K562 (cell line): ENCODE results near the gene RECQL5. TPM values are rescaled to one million over a fixed set of nuclear protein-coding genes. Genes with fewer than 3 reads are reported as not detected.
A peak's percentile ranks its signal among the peaks of the same experiment; 100 is the strongest.

Experiments
- FOXA1 ChIP-seq: fragments of 450-650 bp; IDR thresholded peaks from 2 replicates; pipeline ENCODE4 v1.6.1; 2016; ENCODE audit warnings: mild to moderate bottlenecking, borderline replicate concordance
- FOXA3 ChIP-seq, 2 experiments: fragments of 450-650 bp in 1 of 2; sonication (generic) in 1 of 2; formaldehyde crosslinking; IDR thresholded peaks in 1 of 2; conservative IDR thresholded peaks in 1 of 2; 2 replicates each; pipeline versions ENCODE4 v1.4.0 to v1.8.0; 2020 to 2022; ENCODE audit warnings: mild to moderate bottlenecking in 2 of 2, missing genetic modification reagents in 1 of 2
- ILF3 ChIP-seq: fragments of 450-650 bp; IDR thresholded peaks from 2 replicates; pipeline ENCODE4 v1.6.1; 2018; ENCODE audit warnings: antibody characterized with exemption, mild to moderate bottlenecking, moderate library complexity, borderline replicate concordance
- ILK ChIP-seq: fragments of 450-650 bp; IDR thresholded peaks from 2 replicates; pipeline ENCODE4 v1.6.1; 2016; ENCODE audit warnings: missing genetic modification characterization, low read depth, mild to moderate bottlenecking, missing compliant biosample characterization, moderate library complexity, borderline replicate concordance
- KAT8 ChIP-seq: fragments of 450-650 bp; IDR thresholded peaks from 2 replicates; pipeline ENCODE4 v1.6.1; 2016; ENCODE audit warnings: low read depth, mild to moderate bottlenecking
- MAFK ChIP-seq: IDR thresholded peaks from 2 replicates; pipeline ENCODE4 v1.6.1; 2011; ENCODE audit warnings: low read length, improper control_type of control experiment
- SNRNP70 ChIP-seq: fragments of 200-400 bp; formaldehyde crosslinking; optimal IDR thresholded peaks from 2 replicates; pipeline ENCODE3; 2017; ENCODE audit warnings: low read depth, low read length
- ZBTB7A ChIP-seq: IDR thresholded peaks from 2 replicates; pipeline ENCODE4 v1.6.1; 2011; ENCODE audit warnings: low read depth, mild to moderate bottlenecking, low read length, moderate library complexity, borderline replicate concordance; ENCODE audit not compliant: control insufficient read depth
- polyA plus RNA-seq, 8 experiments: library from polyadenylated mRNA; depleted of rRNA in 4 of 8; stranded (reverse) in 5 of 8; unstranded in 3 of 8; fragments of >200 nt; fragmentation: Nextera tagmentation in 2 of 8; fragmentation: Illumina TruSeq in 1 of 8; extraction: Ambion mirVana in 2 of 8; extraction: Trizol in 1 of 8; gene quantifications; 2 replicates each; pipeline versions ENCODE4 v1.2.1 to v1.2.3, GENCODE V29; 2011 to 2014; ENCODE audit warnings: inconsistent platforms in 1 of 8, missing spikeins in 1 of 8
- total RNA-seq, 7 experiments: library from RNA; depleted of rRNA in 6 of 7; stranded (reverse); fragments of >200 nt in 6 of 7; fragmentation: Illumina TruSeq in 2 of 7; extraction: Trizol in 2 of 7; gene quantifications; 2 replicates each; pipeline versions ENCODE4 v1.2.1 to v1.2.3, GENCODE V29; 2011 to 2021; ENCODE audit warnings: low replicate concordance in 1 of 7
- TF ChIP-seq, protein P1 (sequence below): IDR thresholded peaks from 2 replicates; pipeline ENCODE4 v1.6.1; 2012; ENCODE audit warnings: low read depth, low read length, improper control_type of control experiment, borderline replicate concordance
- TF ChIP-seq, protein P2 (sequence below): fragments of 450-650 bp; IDR thresholded peaks from 2 replicates; pipeline ENCODE4 v1.6.1; 2016; ENCODE audit warnings: missing biosample characterization, missing genetic modification characterization
- TF ChIP-seq, protein P3 (sequence below): fragments of 250-450 bp; sonication (Bioruptor Pico); IDR thresholded peaks from 2 replicates; pipeline ENCODE4 v1.9.0; 2021; ENCODE audit warnings: mild to moderate bottlenecking, inconsistent platforms
- TF ChIP-seq, protein P4 (sequence below), 2 experiments: fragments of 450-650 bp; IDR thresholded peaks; 2 replicates each; pipeline ENCODE4 v1.6.1; 2016; ENCODE audit warnings: mild to moderate bottlenecking in 2 of 2, borderline replicate concordance in 1 of 2, low read depth in 1 of 2, moderate library complexity in 1 of 2

The RECQL5 gene
- total and polyA plus RNA-seq, 9 of the 15 experiments (the other 6 are each of a cell fraction or from before 2014, with no cell fraction given) = 4.1 to 34.8 (median 16.4) TPM

DNA sequence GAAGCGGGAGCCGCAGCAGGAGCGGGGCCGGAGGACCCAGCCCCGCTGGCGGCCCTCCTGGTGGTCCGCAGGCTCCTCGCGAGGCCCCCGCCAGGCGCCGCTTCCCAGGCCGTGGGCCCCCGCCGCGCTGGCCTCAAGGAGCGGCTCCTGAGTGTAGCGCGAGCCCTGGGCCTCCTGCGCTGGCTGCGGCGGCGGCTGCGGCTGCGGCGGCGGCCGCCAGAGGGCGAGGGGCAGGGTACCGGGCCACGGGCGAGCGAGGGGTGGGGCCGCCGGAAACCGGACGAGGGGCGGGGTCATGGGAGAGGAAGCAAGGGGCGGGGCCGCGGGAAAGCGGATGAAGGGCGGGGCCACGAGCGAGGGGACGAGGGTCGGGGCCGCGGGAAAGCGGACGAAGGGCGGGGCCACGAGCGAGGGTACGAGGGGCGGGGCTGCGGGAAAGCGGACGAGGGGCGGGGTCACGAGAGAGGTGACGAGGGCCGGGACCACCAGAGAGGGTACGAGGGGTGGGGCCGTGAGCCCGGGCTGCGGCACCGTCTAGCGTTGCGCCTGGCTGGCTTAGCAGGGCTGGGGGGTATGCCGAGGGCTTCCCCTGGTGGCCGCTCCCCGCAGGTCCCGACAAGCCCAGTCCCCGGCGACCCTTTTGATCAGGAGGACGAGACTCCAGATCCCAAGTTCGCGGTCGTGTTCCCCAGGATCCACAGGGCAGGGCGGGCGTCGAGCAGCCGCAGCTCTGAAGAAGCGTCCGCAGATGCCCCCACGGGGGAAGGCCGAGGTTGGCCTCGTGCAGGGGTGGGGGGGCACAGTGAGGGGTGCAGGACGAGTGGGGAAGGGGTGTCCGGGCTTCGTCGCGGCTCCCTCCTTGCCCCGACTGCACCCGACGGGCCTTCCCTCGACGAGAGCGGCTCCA is 77.7 kb downstream of the RECQL5 start (continued):
- TF ChIP-seq SNRNP70 (no peak), FOXA1 (no peak), ILK (tag) (no peak), ZBTB7A (peak; percentile 85), KAT8 (no peak), ILF3 (0 out of 2 replicates have a peak, but pooled peaks have one; percentile 52), FOXA3 (CRISPR knock-in tag; conservative IDR thresholded peaks at IDR 0.05 in 1 of 2, IDR thresholded peaks at IDR 0.05 in 1 of 2) (no peak), MAFK (no peak)
- TF ChIP-seq, protein P1, sequence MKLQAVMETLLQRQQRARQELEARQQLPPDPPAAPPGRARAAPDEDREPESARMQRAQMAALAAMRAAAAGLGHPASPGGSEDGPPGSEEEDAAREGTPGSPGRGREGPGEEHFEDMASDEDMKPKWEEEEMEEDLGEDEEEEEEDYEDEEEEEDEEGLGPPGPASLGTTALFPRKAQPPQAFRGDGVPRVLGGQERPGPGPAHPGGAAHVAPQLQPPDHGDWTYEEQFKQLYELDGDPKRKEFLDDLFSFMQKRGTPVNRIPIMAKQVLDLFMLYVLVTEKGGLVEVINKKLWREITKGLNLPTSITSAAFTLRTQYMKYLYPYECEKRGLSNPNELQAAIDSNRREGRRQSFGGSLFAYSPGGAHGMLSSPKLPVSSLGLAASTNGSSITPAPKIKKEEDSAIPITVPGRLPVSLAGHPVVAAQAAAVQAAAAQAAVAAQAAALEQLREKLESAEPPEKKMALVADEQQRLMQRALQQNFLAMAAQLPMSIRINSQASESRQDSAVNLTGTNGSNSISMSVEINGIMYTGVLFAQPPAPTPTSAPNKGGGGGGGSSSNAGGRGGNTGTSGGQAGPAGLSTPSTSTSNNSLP = no peak
- TF ChIP-seq, protein P2, sequence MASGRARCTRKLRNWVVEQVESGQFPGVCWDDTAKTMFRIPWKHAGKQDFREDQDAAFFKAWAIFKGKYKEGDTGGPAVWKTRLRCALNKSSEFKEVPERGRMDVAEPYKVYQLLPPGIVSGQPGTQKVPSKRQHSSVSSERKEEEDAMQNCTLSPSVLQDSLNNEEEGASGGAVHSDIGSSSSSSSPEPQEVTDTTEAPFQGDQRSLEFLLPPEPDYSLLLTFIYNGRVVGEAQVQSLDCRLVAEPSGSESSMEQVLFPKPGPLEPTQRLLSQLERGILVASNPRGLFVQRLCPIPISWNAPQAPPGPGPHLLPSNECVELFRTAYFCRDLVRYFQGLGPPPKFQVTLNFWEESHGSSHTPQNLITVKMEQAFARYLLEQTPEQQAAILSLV (tag) = no peak
- TF ChIP-seq, protein P3, sequence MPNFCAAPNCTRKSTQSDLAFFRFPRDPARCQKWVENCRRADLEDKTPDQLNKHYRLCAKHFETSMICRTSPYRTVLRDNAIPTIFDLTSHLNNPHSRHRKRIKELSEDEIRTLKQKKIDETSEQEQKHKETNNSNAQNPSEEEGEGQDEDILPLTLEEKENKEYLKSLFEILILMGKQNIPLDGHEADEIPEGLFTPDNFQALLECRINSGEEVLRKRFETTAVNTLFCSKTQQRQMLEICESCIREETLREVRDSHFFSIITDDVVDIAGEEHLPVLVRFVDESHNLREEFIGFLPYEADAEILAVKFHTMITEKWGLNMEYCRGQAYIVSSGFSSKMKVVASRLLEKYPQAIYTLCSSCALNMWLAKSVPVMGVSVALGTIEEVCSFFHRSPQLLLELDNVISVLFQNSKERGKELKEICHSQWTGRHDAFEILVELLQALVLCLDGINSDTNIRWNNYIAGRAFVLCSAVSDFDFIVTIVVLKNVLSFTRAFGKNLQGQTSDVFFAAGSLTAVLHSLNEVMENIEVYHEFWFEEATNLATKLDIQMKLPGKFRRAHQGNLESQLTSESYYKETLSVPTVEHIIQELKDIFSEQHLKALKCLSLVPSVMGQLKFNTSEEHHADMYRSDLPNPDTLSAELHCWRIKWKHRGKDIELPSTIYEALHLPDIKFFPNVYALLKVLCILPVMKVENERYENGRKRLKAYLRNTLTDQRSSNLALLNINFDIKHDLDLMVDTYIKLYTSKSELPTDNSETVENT (CRISPR knock-in tag) = no peak
- TF ChIP-seq, protein P4, sequence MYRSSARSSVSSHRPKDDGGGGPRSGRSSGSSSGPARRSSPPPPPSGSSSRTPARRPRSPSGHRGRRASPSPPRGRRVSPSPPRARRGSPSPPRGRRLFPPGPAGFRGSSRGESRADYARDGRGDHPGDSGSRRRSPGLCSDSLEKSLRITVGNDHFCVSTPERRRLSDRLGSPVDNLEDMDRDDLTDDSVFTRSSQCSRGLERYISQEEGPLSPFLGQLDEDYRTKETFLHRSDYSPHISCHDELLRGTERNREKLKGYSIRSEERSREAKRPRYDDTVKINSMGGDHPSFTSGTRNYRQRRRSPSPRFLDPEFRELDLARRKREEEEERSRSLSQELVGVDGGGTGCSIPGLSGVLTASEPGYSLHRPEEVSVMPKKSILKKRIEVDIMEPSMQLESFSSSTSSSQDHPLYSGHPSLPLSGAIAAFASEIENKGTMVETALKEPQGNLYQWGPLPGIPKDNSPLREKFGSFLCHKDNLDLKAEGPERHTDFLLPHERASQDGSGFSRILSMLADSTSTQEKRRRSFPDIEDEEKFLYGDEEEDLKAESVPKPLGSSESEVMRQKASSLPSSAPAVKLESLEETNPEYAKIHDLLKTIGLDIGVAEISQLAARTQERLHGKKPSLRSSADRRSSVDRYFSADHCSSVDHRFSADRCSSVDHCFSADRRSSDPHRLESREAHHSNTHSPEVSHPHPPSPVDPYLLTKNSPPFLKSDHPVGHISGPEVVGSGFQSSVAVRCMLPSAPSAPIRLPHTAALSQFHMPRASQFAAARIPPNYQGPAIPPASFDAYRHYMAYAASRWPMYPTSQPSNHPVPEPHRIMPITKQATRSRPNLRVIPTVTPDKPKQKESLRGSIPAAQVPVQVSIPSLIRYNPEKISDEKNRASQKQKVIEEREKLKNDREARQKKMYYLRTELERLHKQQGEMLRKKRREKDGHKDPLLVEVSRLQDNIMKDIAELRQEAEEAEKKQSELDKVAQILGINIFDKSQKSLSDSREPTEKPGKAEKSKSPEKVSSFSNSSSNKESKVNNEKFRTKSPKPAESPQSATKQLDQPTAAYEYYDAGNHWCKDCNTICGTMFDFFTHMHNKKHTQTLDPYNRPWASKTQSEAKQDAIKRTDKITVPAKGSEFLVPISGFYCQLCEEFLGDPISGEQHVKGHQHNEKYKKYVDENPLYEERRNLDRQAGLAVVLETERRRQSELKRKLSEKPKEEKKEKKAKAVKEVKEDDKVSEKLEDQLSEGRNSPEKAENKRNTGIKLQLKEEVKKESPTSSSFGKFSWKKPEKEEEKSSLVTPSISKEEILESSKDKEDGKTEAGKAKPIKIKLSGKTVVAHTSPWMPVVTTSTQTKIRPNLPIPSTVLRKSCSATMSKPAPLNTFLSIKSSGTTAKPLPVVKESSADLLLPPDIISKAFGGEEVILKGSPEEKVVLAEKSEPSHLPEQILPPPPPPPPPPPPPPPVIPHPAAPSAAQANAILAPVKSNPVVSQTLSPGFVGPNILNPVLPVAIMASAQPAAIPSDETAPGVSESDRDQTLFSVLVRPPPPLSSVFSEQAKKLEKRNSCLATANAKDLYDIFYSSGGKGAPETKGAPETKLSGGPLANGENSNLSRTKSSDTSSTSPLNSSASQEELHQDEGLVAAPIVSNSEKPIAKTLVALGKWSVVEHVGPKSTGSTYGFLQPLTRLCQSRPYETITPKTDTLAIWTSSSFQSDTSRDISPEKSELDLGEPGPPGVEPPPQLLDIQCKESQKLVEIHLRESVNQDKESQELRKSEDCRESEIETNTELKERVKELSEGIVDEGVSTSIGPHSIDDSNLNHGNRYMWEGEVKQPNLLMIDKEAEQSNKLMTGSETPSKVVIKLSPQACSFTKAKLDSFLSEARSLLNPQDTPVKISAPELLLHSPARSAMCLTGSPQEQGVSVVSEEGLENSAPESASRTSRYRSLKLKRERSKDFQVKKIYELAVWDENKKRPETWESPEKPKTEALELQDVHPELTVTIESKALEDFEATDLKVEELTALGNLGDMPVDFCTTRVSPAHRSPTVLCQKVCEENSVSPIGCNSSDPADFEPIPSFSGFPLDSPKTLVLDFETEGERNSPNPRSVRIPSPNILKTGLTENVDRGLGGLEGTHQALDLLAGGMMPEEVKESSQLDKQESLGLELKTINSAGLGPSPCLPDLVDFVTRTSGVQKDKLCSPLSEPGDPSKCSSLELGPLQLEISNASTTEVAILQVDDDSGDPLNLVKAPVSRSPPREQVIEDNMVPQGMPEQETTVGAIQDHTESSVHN (IDR thresholded peaks at IDR 0.05; ENCODE audit: borderline replicate concordance in 1 of 2, low read depth in 1 of 2) = no peak
